B cell (primary cell): ENCODE measurements around the gene PRPF40A.

Experiments used
- EZH2 ChIP-seq: IDR thresholded peaks from 2 replicates; pipeline ENCODE4 v1.6.1; 2012; ENCODE audit warnings: borderline replicate concordance, low read depth, mild to moderate bottlenecking, moderate library complexity, low read length; ENCODE audit not compliant: insufficient read depth, poor library complexity, severe bottlenecking
- TF ChIP-seq, protein P1 (sequence below): fragments of 200-600 bp; IDR thresholded peaks from one replicate; pipeline ENCODE4 v1.8.0; 2022; ENCODE audit warnings: antibody characterized with exemption, mild to moderate bottlenecking

DNA sequence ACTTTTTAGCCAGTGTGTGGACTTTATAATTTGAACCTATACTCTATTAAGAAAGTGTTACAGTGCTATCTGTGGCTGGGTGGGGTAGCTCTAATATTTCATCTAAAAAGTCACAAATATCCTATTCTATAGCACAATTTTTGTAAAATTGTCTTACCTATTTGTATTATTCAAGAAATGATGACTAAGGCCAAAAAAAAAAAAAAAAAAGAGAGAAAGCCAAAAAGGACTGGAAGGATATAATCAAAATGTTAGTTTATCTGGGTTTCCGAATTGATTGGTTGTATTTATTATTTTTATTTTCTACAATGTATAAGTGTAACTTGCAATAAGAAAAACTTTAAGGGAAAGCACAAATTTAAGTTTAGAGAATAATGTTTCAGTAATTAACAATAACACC lies 6.7 kb upstream of the PRPF40A start:
- TF ChIP-seq, protein P1, sequence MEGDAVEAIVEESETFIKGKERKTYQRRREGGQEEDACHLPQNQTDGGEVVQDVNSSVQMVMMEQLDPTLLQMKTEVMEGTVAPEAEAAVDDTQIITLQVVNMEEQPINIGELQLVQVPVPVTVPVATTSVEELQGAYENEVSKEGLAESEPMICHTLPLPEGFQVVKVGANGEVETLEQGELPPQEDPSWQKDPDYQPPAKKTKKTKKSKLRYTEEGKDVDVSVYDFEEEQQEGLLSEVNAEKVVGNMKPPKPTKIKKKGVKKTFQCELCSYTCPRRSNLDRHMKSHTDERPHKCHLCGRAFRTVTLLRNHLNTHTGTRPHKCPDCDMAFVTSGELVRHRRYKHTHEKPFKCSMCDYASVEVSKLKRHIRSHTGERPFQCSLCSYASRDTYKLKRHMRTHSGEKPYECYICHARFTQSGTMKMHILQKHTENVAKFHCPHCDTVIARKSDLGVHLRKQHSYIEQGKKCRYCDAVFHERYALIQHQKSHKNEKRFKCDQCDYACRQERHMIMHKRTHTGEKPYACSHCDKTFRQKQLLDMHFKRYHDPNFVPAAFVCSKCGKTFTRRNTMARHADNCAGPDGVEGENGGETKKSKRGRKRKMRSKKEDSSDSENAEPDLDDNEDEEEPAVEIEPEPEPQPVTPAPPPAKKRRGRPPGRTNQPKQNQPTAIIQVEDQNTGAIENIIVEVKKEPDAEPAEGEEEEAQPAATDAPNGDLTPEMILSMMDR: no peak
- TF ChIP-seq EZH2: no peak
